ENCODE data around the gene MAGEB5.

DNA sequence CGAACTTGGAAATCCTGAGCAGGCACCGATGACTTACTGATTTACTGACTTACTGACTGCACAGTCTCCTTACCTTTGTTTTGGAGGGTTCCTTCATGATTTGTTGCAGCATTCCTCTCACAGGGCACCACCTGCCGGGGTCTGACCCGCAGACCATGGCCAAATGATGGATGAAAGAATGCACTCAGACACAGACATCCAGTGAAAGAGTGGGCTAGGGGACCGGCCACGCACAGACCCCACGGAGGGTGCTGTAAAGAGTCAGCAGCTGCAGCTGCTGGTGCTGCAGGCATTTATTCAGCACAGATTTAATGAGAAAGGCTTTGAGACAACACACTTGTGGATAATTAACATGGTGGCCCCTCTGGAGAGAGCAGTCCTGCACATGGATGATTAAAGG, 3.4 kb downstream of the MAGEB5 start:
- TF ChIP-seq CREB1 (CRISPR knock-in tag; IDR thresholded peaks at IDR 0.05; ENCODE audit: low read depth) (no peak), EZH2 (IDR thresholded peaks at IDR 0.05; ENCODE audit: low read depth, unreplicated experiment) (no peak), NANOG (IDR thresholded peaks at IDR 0.05; ENCODE audit: borderline replicate concordance) (no peak), EZH2phosphoT487 (IDR thresholded peaks at IDR 0.05; ENCODE audit: unreplicated experiment) (no peak), POLR2AphosphoS5 (IDR thresholded peaks at IDR 0.05; ENCODE audit: low read depth) (no peak), JUNB (IDR thresholded peaks at IDR 0.05; ENCODE audit: unreplicated experiment) (no peak)
- TF ChIP-seq, protein P1, sequence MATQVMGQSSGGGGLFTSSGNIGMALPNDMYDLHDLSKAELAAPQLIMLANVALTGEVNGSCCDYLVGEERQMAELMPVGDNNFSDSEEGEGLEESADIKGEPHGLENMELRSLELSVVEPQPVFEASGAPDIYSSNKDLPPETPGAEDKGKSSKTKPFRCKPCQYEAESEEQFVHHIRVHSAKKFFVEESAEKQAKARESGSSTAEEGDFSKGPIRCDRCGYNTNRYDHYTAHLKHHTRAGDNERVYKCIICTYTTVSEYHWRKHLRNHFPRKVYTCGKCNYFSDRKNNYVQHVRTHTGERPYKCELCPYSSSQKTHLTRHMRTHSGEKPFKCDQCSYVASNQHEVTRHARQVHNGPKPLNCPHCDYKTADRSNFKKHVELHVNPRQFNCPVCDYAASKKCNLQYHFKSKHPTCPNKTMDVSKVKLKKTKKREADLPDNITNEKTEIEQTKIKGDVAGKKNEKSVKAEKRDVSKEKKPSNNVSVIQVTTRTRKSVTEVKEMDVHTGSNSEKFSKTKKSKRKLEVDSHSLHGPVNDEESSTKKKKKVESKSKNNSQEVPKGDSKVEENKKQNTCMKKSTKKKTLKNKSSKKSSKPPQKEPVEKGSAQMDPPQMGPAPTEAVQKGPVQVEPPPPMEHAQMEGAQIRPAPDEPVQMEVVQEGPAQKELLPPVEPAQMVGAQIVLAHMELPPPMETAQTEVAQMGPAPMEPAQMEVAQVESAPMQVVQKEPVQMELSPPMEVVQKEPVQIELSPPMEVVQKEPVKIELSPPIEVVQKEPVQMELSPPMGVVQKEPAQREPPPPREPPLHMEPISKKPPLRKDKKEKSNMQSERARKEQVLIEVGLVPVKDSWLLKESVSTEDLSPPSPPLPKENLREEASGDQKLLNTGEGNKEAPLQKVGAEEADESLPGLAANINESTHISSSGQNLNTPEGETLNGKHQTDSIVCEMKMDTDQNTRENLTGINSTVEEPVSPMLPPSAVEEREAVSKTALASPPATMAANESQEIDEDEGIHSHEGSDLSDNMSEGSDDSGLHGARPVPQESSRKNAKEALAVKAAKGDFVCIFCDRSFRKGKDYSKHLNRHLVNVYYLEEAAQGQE (IDR thresholded peaks at IDR 0.05; ENCODE audit: unreplicated experiment) = no peak
- TF ChIP-seq, protein P2, sequence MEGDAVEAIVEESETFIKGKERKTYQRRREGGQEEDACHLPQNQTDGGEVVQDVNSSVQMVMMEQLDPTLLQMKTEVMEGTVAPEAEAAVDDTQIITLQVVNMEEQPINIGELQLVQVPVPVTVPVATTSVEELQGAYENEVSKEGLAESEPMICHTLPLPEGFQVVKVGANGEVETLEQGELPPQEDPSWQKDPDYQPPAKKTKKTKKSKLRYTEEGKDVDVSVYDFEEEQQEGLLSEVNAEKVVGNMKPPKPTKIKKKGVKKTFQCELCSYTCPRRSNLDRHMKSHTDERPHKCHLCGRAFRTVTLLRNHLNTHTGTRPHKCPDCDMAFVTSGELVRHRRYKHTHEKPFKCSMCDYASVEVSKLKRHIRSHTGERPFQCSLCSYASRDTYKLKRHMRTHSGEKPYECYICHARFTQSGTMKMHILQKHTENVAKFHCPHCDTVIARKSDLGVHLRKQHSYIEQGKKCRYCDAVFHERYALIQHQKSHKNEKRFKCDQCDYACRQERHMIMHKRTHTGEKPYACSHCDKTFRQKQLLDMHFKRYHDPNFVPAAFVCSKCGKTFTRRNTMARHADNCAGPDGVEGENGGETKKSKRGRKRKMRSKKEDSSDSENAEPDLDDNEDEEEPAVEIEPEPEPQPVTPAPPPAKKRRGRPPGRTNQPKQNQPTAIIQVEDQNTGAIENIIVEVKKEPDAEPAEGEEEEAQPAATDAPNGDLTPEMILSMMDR (conservative IDR thresholded peaks at IDR 0.05; ENCODE audit: low read depth in 2 of 2) = no peak

All from GM23338 (cell line).